Activated CD4-positive, alpha-beta memory T cell treated with anti-CD3 and anti-CD28 coated beads for 36 hours (primary cell): ENCODE data around the gene CYYR1. TPM values are rescaled to one million over a fixed set of nuclear protein-coding genes. Genes with fewer than 3 reads are reported as not detected.

Source experiments
- CTCF ChIA-PET: fragments of 350-600 bp; sonication (Branson Sonifier 250); formaldehyde crosslinking; loops from one replicate; lab custom pipeline; 2021; ENCODE audit warnings: antibody characterized with exemption, inconsistent platforms; lab: Charles Lee
- POLR2A ChIA-PET: fragments of 350-600 bp; sonication (Branson Sonifier 250); formaldehyde crosslinking; loops from one replicate; lab custom pipeline; 2021; ENCODE audit warnings: antibody characterized with exemption; lab: Charles Lee
- DNase-seq: peaks from one replicate; pipeline ENCODE4 v3.0.0-alpha.2; 2020
- H3K27ac Mint-ChIP-seq: one replicate; pipeline ENCODE4 v1.8.0; 2021; ENCODE audit warnings: mixed read lengths
- H3K27me3 Mint-ChIP-seq: one replicate; pipeline ENCODE4 v1.8.0; 2021; ENCODE audit warnings: mixed read lengths
- H3K36me3 Mint-ChIP-seq: one replicate; pipeline ENCODE4 v1.8.0; 2021; ENCODE audit warnings: mixed read lengths
- H3K4me1 Mint-ChIP-seq: one replicate; pipeline ENCODE4 v1.8.0; 2021; ENCODE audit warnings: low read depth, mixed read lengths
- H3K4me3 Mint-ChIP-seq: one replicate; pipeline ENCODE4 v1.8.0; 2021; ENCODE audit warnings: mild to moderate bottlenecking, mixed read lengths
- H3K9me3 Mint-ChIP-seq: one replicate; pipeline ENCODE4 v1.8.0; 2021; ENCODE audit warnings: mixed read lengths
- intact Hi-C: fragments of 100-400 bp; cut with micrococcal nuclease; formaldehyde crosslinking; loops from one replicate; pipeline ENCODE4 v1.15.1; 2023
- total RNA-seq, 2 experiments: library from RNA; stranded (reverse); gene quantifications; one replicate each; pipeline ENCODE4 v1.2.3, GENCODE V29; 2021

The CYYR1 gene
- total RNA-seq, 2 experiments from 2014 or later: not detected

GRCh38 chr21:26421724-26422123, 151.4 kb downstream of the CYYR1 start:
- DNase-seq: no peak
- POLR2A ChIA-PET: no interaction called here
- intact Hi-C loops: no loop called here
- CTCF ChIA-PET: no interaction called here
- H3K36me3 Mint-ChIP-seq: no peaks in the 10 kb centered on the region
- H3K4me1 Mint-ChIP-seq: no peaks in the 10 kb centered on the region
- no peaks in the 10 kb centered on the region for H3K9me3 Mint-ChIP-seq
- H3K4me3 Mint-ChIP-seq: no peak overlapping the region
- peaks cover 2% of the 10 kb centered on the region for H3K27me3 Mint-ChIP-seq
- no peak overlapping the region for H3K27ac Mint-ChIP-seq
